Measurements from ENCODE around the gene WSCD2. TPM values are rescaled to one million over a fixed set of nuclear protein-coding genes. Genes with fewer than 3 reads are reported as not detected.

Gene WSCD2
- total and polyA plus RNA-seq, 2 of the 4 experiments (the other 2 are of a cell fraction), result not detected

DNA sequence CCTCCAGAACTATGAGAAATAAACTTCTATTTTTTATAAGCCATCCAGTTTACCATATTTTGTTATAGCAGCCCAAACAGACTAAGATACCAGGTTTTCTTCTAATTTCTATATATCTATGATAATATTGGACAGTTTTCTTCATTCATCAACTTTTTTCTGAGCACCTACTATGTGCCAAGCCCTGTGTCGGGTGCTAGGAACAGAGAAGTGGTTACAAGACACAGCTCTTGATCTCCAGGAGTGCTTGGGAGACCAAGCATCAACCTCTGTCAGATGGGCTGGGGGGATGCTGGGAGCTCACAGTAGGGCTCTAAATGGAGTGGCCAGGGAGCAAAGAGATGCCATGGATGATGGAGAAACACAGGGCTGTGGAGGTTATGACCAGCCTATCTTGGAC lies 2.9 kb upstream of the WSCD2 start:
- Histone ChIP-seq H2AK5ac (ENCODE audit: low read depth, low read length) (no peak overlapping the region), H3K9ac (ENCODE audit: low read depth, low read length) (no peak overlapping the region), H3K4me3 (ENCODE audit: insufficient read depth, low read depth, low read length) (no peak overlapping the region), H4K5ac (ENCODE audit: low read depth, low read length) (no peak overlapping the region), H3K23ac (ENCODE audit: low read depth, low read length) (no peak overlapping the region), H3K27me3 (ENCODE audit: control insufficient read depth, insufficient read depth, low read length) (no peaks in the 10 kb centered on the region; the same call in 1 of the 2 replicates), H3K18ac (ENCODE audit: low read depth, low read length) (no peak overlapping the region), H4K20me1 (ENCODE audit: insufficient read depth, low read length) (no peaks in the 10 kb centered on the region), H3K56ac (ENCODE audit: extremely low read depth, insufficient read depth, low read length) (no peak overlapping the region), H3K4me2 (ENCODE audit: low read depth, low read length) (no peak overlapping the region), H2AFZ (replicated peaks; ENCODE audit: low read length, poor library complexity) (no peak overlapping the region), H3K9me3 (ENCODE audit: control insufficient read depth, insufficient read depth, low read length) (no peaks in the 10 kb centered on the region), H3K9me1 (ENCODE audit: insufficient read depth, low read length) (no peaks in the 10 kb centered on the region), H2AK9ac (replicated peaks; ENCODE audit: low read depth, low read length, poor library complexity) (no peak overlapping the region), H2BK5ac (ENCODE audit: low read depth, low read length, poor library complexity, severe bottlenecking) (no peak overlapping the region), H3K4ac (ENCODE audit: low read depth, low read length) (no peak overlapping the region), H2BK20ac (ENCODE audit: low read depth, low read length) (no peak overlapping the region), H3K79me1 (ENCODE audit: low read depth in 1 of 2, low read length in 2 of 2) (no peaks in the 10 kb centered on the region), H3K36me3 (ENCODE audit: control insufficient read depth, insufficient read depth, low read length) (no peaks in the 10 kb centered on the region), H2BK15ac (ENCODE audit: low read depth, low read length) (no peak overlapping the region), H4K91ac (ENCODE audit: insufficient read depth, low read depth, low read length) (no peak overlapping the region), H4K8ac (ENCODE audit: low read depth in 2 of 2, low read length in 2 of 2) (no peak overlapping the region), H3K14ac (replicated peaks; ENCODE audit: low read depth, low read length) (no peak overlapping the region), H3K27ac (ENCODE audit: insufficient read depth, low read length) (no peak overlapping the region), H3K4me1 (ENCODE audit: control insufficient read depth, insufficient read depth, low read length) (no peaks in the 10 kb centered on the region), H2BK120ac (ENCODE audit: low read depth, low read length) (no peak overlapping the region)
- WGBS, 2 experiments (ENCODE audit: extremely low coverage in 2 of 2, insufficient read length in 1 of 2), result no CpG with 5 or more reads among the region's 1 CpG
- TF ChIP-seq RFX5 (IDR thresholded peaks at IDR 0.05; ENCODE audit: low read depth, low read length) (no peak), RAD21 (IDR thresholded peaks at IDR 0.05; ENCODE audit: low read length) (no peak), POLR2A (IDR thresholded peaks at IDR 0.05; ENCODE audit: low read depth, low read length) (no peak), MAFK (IDR thresholded peaks at IDR 0.05; ENCODE audit: low read depth, low read length) (no peak), CHD1 (IDR thresholded peaks at IDR 0.05; ENCODE audit: low read depth, low read length) (no peak), NFE2L2 (IDR thresholded peaks at IDR 0.05; ENCODE audit: low read depth, low read length) (no peak), USF2 (IDR thresholded peaks at IDR 0.05; ENCODE audit: low read depth, low read length) (no peak), RCOR1 (IDR thresholded peaks at IDR 0.05; ENCODE audit: insufficient replicate concordance, low read length) (no peak), ELK1 (IDR thresholded peaks at IDR 0.05; ENCODE audit: borderline replicate concordance, low read depth, low read length) (no peak), CEBPB (IDR thresholded peaks at IDR 0.05; ENCODE audit: low read depth, low read length) (no peak), FOS (IDR thresholded peaks at IDR 0.05; ENCODE audit: low read depth, low read length) (no peak), SMC3 (IDR thresholded peaks at IDR 0.05; ENCODE audit: low read depth, low read length) (no peak)
- TF ChIP-seq, protein P1, sequence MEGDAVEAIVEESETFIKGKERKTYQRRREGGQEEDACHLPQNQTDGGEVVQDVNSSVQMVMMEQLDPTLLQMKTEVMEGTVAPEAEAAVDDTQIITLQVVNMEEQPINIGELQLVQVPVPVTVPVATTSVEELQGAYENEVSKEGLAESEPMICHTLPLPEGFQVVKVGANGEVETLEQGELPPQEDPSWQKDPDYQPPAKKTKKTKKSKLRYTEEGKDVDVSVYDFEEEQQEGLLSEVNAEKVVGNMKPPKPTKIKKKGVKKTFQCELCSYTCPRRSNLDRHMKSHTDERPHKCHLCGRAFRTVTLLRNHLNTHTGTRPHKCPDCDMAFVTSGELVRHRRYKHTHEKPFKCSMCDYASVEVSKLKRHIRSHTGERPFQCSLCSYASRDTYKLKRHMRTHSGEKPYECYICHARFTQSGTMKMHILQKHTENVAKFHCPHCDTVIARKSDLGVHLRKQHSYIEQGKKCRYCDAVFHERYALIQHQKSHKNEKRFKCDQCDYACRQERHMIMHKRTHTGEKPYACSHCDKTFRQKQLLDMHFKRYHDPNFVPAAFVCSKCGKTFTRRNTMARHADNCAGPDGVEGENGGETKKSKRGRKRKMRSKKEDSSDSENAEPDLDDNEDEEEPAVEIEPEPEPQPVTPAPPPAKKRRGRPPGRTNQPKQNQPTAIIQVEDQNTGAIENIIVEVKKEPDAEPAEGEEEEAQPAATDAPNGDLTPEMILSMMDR (conservative IDR thresholded peaks at IDR 0.05; ENCODE audit: low read depth, low read length), result no peak
- dilution Hi-C loops (cut with HindIII; ENCODE audit: low sequenced_read_pairs, unreplicated experiment) (no loop called here), intact Hi-C loops (cut with micrococcal nuclease) (no loop called here), in situ Hi-C loops (cut with MboI; ENCODE audit: low sequenced_read_pairs) (no loop called here)
- ATAC-seq (ENCODE audit: low read depth), result no peak
- DNase-seq, result no peak
- no TSS peak for BruUV-seq (replicated peaks)
- POLR2A ChIA-PET (ENCODE audit: unreplicated experiment), result no interaction called here
- CTCF ChIA-PET, result no interaction called here

Data from IMR-90 (cell line).